HFF-Myc (cell line): Measurements from ENCODE around the gene DDX4.

Experiments used
- DNase-seq: peaks from one replicate; pipeline ENCODE4 v3.0.0-alpha.2; 2011; ENCODE audit warnings: low read depth; ENCODE audit errors: extremely low read depth
- H3K4me3 ChIP-seq: replicated peaks from 2 replicates; pipeline ENCODE4 v1.5.1; 2011; ENCODE audit warnings: low read depth, mild to moderate bottlenecking, control low read depth, low read length
- TF ChIP-seq, protein P1 (sequence below): IDR thresholded peaks from 2 replicates; pipeline ENCODE4 v1.5.1; 2012; ENCODE audit warnings: mild to moderate bottlenecking, low read depth, low read length, control low read depth; ENCODE audit errors: missing control alignments

The DDX4 gene

DNA sequence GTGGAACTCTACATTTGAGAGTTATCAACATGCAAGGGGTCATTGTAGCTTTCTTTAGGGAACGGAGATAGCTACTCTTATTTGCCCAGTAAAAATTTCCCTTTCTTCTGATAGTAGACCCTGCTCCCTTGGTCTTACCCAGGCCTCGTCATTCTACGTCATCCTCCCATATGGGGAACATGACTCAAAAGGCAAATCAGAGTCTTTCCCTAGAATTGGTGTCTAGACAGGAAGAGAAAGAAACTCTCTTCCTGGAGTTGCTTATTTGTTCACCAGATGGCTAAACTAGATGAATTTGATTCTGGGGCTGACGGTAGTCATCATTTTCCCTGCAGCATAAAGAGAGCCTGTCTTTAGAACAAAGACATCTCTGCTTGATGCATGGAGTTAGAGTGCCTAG is 13.6 kb upstream of the DDX4 start:
- no peak for DNase-seq
- H3K4me3 ChIP-seq: no peak overlapping the region
- TF ChIP-seq, protein P1, sequence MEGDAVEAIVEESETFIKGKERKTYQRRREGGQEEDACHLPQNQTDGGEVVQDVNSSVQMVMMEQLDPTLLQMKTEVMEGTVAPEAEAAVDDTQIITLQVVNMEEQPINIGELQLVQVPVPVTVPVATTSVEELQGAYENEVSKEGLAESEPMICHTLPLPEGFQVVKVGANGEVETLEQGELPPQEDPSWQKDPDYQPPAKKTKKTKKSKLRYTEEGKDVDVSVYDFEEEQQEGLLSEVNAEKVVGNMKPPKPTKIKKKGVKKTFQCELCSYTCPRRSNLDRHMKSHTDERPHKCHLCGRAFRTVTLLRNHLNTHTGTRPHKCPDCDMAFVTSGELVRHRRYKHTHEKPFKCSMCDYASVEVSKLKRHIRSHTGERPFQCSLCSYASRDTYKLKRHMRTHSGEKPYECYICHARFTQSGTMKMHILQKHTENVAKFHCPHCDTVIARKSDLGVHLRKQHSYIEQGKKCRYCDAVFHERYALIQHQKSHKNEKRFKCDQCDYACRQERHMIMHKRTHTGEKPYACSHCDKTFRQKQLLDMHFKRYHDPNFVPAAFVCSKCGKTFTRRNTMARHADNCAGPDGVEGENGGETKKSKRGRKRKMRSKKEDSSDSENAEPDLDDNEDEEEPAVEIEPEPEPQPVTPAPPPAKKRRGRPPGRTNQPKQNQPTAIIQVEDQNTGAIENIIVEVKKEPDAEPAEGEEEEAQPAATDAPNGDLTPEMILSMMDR: no peak

DNA sequence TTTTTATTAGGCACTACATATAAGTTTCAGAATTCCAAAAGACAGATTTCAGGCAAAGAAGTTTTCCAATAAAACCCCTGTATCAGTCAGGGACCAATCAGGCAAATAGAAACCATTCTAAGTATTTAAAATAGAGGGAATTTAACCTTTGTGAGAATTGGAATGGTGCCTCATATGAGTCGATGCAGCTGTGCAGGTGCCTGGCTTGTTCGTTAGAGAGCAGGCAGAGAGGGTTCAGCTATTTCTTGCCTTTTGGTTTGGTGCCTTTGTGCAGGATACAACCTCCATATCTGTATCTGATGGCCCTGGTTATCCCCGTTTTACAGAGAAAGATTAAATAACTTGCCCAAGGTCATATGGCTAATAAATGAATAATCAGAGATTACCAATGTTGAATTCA is 6.0 kb upstream of the DDX4 start:
- H3K4me3 ChIP-seq: no peak overlapping the region
- TF ChIP-seq, protein P1: no peak
- DNase-seq: no peak

DNA sequence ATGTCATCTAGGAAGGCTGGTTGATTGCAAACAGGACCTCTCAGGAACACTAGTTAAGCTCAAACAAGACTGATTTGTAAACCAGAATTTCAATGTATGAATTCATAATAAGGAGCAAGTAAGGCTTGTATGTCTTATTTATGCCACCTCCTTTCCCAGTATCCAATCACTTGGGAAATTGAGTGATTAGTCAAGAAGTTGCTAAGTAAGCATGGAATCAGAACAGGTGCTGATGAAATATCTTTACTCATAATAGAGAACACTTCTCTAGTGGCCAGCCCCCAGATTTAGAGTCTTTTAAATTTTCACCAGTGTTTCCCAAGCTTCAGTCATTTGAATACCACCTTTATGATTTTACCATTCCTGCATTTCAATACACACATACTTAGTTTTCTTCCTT is 5.3 kb upstream of the DDX4 start:
- no peak overlapping the region for H3K4me3 ChIP-seq
- no peak for DNase-seq
- TF ChIP-seq, protein P1: no peak

DNA sequence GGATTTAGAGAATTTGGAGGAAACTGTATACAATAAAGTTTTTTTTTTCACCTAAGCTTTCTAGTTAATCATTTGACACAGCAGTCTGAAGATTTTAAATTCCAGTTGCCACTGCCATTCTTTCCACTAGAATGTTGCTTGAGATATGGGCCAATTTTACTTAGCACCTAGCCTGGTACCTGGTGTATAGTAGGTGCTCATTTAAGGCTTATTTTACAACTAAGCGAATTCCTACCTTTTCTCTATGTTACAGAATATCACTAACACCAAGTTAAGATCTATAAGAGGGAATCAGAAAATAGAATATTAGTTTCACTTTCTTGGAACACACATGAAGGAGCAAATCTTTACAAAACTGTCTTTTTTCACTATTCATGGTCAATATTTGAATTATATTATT is 3.2 kb upstream of the DDX4 start:
- TF ChIP-seq, protein P1: no peak
- DNase-seq: no peak
- H3K4me3 ChIP-seq: no peak overlapping the region

DNA sequence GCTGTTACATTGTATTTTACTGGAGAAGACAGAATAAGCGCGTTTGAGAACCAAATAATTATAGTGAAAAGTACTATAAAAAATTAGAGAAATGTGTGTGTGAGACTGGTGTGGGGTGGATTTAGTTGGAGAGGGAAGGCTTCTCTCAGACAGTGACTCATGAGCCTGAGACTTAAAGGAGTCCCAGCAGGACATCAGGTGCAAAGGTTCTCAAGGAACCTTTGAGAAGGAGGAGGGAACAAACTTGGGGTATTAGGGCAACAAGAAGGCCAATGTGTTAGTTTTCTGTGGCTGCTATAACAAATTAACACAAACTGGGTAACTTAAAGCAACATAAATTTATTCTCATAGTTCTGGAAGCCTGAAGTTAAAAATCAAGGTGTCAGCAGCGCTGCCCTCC is 4.9 kb downstream of the DDX4 start:
- H3K4me3 ChIP-seq: no peak overlapping the region
- TF ChIP-seq, protein P1: no peak
- no peak for DNase-seq

DNA sequence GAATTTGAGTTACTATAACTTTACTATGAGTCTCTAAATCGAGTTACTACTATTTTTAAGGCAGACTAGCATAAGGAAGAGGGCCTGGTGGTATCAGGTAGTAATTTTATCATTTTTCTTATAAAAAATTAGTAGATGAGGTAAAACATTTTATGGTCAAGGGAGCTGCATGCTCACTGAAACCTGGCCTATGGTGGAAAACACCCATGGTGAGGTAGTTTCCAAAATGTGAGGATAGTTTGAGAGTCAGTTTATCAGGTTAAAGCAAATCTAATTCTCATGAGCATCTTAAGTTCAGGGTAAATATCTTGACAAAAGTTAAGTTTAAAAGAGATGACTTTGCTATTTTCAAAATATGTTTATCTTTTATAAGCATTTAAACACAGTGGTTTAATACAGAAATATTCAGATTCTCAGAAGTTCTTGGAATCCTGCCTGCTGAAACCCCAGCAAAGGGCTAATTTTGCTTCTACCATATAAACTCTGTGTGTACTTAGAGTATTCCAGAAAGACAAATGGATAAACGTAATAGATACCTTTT is 10.0 kb downstream of the DDX4 start:
- DNase-seq: no peak
- TF ChIP-seq, protein P1: no peak
- H3K4me3 ChIP-seq: no peak overlapping the region

DNA sequence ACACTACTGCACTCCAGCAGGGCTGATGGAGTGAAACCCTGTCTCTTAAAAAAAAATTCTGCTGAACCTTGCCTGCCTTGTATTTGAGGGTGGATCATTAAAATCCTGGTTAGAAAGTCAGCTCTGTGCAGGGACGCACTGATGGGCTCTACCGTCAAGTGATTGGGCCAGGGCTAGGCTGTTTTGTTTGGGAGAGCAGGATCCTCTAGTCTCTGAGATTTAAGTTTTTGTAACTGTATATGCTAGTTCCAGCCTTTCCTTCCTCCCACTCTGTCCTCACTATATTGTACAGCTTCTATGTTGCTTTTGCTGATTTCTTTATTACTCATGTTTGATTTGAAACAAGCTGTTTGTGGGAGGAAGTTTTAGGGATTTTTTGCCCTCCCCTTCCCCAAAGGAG is 11.5 kb downstream of the DDX4 start:
- TF ChIP-seq, protein P1: no peak
- no peak for DNase-seq
- no peak overlapping the region for H3K4me3 ChIP-seq
